Peyer's patch (tissue), 4 donors: ENCODE data around the gene DNMT3A.

Experiments
- POLR2A ChIP-seq, 2 donors: fragments of 450-650 bp; IDR thresholded peaks; one replicate each; pipeline ENCODE4 v1.5.1; 2017; ENCODE audit warnings: antibody characterized with exemption in 2 of 2, mild to moderate bottlenecking in 2 of 2, moderate library complexity in 2 of 2
- TF ChIP-seq, protein P1 (sequence below), 6 experiments: fragments of 450-650 bp in 4 of 6; fragments of 200-600 bp in 2 of 6; sonication (generic) in 1 of 6; IDR thresholded peaks; one replicate each; pipeline ENCODE4 v1.5.1; 2017 to 2019; ENCODE audit warnings: antibody characterized with exemption in 6 of 6, mild to moderate bottlenecking in 3 of 6, moderate library complexity in 1 of 6

DNA sequence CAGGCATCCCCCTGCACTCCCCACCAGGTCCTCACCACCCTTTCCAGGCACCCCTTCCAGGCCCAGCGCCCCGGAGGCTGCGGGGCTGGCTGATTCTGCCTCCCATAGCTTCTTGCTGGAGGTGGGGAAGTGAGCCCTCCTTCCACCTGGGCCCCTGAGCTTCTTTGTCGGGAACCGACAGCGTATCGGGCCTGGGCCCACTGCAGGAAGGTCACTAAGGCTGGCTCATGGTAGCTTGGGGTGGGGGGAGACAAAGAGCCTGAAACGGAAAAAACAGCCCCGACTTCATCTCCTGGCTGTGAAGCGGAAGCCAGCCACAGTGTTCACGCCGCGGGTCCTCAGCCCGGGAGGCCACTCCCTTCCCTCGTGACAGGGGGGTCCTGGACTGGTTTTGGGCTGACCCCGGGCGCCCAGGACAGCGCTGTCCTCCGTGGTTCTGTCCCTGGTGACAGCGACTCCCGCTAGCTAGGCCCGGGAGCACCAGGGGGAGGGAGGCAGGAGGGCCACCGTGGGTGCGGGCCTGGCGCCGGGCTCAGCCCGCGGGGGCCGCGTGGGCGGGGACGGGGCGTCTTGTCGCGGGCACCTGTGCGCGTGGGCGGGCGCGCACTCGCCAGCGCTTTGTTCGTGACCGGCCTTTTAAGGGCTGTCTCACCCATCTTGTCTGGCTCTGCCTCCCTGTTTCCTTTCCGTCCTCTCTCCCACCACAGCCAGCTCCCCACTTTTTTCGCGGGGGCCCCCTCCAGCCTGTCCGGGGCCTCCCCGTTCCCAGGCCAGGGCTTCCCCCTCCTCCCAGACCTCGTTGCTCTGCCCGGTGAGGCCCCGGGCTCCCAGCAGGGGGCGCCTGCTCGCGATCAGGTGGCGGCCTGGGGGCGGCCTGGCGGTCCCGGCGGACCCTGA is 64.9 kb downstream of the DNMT3A start:
- TF ChIP-seq, protein P1, sequence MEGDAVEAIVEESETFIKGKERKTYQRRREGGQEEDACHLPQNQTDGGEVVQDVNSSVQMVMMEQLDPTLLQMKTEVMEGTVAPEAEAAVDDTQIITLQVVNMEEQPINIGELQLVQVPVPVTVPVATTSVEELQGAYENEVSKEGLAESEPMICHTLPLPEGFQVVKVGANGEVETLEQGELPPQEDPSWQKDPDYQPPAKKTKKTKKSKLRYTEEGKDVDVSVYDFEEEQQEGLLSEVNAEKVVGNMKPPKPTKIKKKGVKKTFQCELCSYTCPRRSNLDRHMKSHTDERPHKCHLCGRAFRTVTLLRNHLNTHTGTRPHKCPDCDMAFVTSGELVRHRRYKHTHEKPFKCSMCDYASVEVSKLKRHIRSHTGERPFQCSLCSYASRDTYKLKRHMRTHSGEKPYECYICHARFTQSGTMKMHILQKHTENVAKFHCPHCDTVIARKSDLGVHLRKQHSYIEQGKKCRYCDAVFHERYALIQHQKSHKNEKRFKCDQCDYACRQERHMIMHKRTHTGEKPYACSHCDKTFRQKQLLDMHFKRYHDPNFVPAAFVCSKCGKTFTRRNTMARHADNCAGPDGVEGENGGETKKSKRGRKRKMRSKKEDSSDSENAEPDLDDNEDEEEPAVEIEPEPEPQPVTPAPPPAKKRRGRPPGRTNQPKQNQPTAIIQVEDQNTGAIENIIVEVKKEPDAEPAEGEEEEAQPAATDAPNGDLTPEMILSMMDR (IDR thresholded peaks at IDR 0.05) = peak; percentile 53 to 89 (median 69)
- TF ChIP-seq POLR2A (IDR thresholded peaks at IDR 0.05) = no peak
